WTC11 (cell line): ENCODE measurements around the gene OVOL1. TPM values are rescaled to one million over a fixed set of nuclear protein-coding genes. Genes with fewer than 3 reads are reported as not detected.

Source experiments
- CREB1 ChIP-seq: sonication (generic); formaldehyde crosslinking; IDR thresholded peaks from 2 replicates; pipeline ENCODE4 v1.8.0; 2023; ENCODE audit warnings: mild to moderate bottlenecking, missing genetic modification reagents
- CTCF ChIP-seq: fragments of 200-600 bp; IDR thresholded peaks from 2 replicates; pipeline ENCODE4 v1.8.0; 2022; ENCODE audit warnings: antibody characterized with exemption
- E2F4 ChIP-seq: sonication (generic); formaldehyde crosslinking; IDR thresholded peaks from 2 replicates; pipeline ENCODE4 v1.8.1; 2022; ENCODE audit warnings: low read depth, mild to moderate bottlenecking, moderate library complexity, missing genetic modification reagents, borderline replicate concordance
- ERG ChIP-seq: fragments of 250-450 bp; sonication (Bioruptor Pico); IDR thresholded peaks from 2 replicates; pipeline ENCODE4 v1.8.0; 2021; ENCODE audit warnings: mild to moderate bottlenecking
- HMGA2 ChIP-seq: fragments of 250-450 bp; sonication (Bioruptor Pico); IDR thresholded peaks from 2 replicates; pipeline ENCODE4 v1.4.0; 2021; ENCODE audit warnings: mild to moderate bottlenecking, moderate library complexity
- OVOL2 ChIP-seq: fragments of 250-450 bp; sonication (Bioruptor Pico); IDR thresholded peaks from 2 replicates; pipeline ENCODE4 v1.9.0; 2021; ENCODE audit warnings: mild to moderate bottlenecking, borderline replicate concordance
- PRDM15 ChIP-seq: sonication (generic); formaldehyde crosslinking; IDR thresholded peaks from 2 replicates; pipeline ENCODE4 v1.8.0; 2022; ENCODE audit warnings: missing genetic modification reagents
- ZNF396 ChIP-seq: fragments of 250-450 bp; sonication (Bioruptor Pico); IDR thresholded peaks from 2 replicates; pipeline ENCODE4 v1.8.0; 2021; ENCODE audit warnings: mild to moderate bottlenecking, moderate library complexity, borderline replicate concordance
- ZNF512 ChIP-seq: sonication (generic); formaldehyde crosslinking; IDR thresholded peaks from 2 replicates; pipeline ENCODE4 v1.8.1; 2022; ENCODE audit warnings: missing genetic modification reagents, borderline replicate concordance
- total RNA-seq: library from RNA; stranded (reverse); gene quantifications from 3 replicates; pipeline ENCODE4 v1.2.3, GENCODE V29; 2021
- TF ChIP-seq, protein P1 (sequence below): sonication (generic); formaldehyde crosslinking; IDR thresholded peaks from 2 replicates; pipeline ENCODE4 v1.8.1; 2023; ENCODE audit warnings: mild to moderate bottlenecking, moderate library complexity, missing genetic modification reagents
- TF ChIP-seq, protein P2 (sequence below): sonication (generic); formaldehyde crosslinking; IDR thresholded peaks from 2 replicates; pipeline ENCODE4 v1.8.1; 2023; ENCODE audit warnings: mild to moderate bottlenecking, missing genetic modification reagents
- TF ChIP-seq, protein P3 (sequence below): sonication (generic); formaldehyde crosslinking; IDR thresholded peaks from 2 replicates; pipeline ENCODE4 v1.8.1; 2022; ENCODE audit warnings: low read depth, missing genetic modification reagents, borderline replicate concordance

Gene OVOL1
- total RNA-seq, 1 experiment from 2014 or later = 6.8 TPM

DNA sequence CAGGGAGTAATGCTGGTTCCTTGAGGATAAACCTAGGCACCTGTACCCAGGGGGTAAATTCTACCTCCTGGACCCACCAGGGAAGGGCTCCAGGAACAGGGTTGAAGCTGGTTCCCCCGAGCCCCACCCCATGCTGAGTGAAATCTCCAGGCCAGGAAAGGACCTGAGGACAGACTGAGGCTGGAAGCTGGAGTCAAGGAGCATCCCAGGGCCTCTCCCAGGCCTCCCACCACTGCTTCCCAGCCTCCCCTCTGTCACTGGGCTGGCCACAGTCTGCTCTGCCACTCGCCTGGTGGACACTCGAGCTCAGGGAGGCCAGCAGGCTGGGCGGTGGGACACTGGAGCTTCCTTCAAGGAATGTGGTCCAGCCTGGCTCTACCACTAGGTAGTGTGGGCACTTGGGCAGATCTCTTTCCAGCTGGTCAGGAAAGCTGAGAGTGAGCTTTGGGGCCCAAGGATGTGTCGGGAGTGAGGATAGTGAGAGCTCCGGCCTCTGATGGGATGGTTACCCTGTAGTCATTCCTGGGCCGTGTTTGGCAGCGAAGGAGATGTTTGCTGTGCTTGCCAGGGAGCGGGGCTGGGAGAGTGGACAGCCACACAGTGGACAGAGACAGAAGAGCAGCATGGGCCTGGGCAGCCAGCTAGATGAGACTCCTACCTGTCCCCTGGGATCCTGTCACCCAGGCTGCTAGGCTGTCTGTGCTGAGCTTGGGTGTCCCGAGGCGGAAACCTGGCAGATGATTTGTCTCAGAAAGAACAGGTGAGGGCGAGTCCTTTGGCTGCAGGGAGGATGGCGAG, 3.4 kb downstream of the OVOL1 start (continued):
- TF ChIP-seq ERG (CRISPR knock-in tag) (no peak), CREB1 (CRISPR knock-in tag) (no peak), CTCF (no peak), ZNF512 (CRISPR knock-in tag) (no peak), HMGA2 (CRISPR knock-in tag) (no peak), OVOL2 (CRISPR knock-in tag) (no peak), E2F4 (CRISPR knock-in tag) (no peak), ZNF396 (no peak), PRDM15 (CRISPR knock-in tag) (no peak)
- TF ChIP-seq, protein P1, sequence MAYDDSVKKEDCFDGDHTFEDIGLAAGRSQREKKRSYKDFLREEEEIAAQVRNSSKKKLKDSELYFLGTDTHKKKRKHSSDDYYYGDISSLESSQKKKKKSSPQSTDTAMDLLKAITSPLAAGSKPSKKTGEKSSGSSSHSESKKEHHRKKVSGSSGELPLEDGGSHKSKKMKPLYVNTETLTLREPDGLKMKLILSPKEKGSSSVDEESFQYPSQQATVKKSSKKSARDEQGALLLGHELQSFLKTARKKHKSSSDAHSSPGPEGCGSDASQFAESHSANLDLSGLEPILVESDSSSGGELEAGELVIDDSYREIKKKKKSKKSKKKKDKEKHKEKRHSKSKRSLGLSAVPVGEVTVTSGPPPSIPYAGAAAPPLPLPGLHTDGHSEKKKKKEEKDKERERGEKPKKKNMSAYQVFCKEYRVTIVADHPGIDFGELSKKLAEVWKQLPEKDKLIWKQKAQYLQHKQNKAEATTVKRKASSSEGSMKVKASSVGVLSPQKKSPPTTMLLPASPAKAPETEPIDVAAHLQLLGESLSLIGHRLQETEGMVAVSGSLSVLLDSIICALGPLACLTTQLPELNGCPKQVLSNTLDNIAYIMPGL = no peak
- TF ChIP-seq, protein P2, sequence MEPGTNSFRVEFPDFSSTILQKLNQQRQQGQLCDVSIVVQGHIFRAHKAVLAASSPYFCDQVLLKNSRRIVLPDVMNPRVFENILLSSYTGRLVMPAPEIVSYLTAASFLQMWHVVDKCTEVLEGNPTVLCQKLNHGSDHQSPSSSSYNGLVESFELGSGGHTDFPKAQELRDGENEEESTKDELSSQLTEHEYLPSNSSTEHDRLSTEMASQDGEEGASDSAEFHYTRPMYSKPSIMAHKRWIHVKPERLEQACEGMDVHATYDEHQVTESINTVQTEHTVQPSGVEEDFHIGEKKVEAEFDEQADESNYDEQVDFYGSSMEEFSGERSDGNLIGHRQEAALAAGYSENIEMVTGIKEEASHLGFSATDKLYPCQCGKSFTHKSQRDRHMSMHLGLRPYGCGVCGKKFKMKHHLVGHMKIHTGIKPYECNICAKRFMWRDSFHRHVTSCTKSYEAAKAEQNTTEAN (CRISPR knock-in tag) = no peak
- TF ChIP-seq, protein P3, sequence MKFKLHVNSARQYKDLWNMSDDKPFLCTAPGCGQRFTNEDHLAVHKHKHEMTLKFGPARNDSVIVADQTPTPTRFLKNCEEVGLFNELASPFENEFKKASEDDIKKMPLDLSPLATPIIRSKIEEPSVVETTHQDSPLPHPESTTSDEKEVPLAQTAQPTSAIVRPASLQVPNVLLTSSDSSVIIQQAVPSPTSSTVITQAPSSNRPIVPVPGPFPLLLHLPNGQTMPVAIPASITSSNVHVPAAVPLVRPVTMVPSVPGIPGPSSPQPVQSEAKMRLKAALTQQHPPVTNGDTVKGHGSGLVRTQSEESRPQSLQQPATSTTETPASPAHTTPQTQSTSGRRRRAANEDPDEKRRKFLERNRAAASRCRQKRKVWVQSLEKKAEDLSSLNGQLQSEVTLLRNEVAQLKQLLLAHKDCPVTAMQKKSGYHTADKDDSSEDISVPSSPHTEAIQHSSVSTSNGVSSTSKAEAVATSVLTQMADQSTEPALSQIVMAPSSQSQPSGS (CRISPR knock-in tag) = no peak
